Measurements from ENCODE around the gene GABBR2.

GRCh38 chr9:98385751-98386150, 323.0 kb downstream of the GABBR2 start:
- TF ChIP-seq, protein P1, sequence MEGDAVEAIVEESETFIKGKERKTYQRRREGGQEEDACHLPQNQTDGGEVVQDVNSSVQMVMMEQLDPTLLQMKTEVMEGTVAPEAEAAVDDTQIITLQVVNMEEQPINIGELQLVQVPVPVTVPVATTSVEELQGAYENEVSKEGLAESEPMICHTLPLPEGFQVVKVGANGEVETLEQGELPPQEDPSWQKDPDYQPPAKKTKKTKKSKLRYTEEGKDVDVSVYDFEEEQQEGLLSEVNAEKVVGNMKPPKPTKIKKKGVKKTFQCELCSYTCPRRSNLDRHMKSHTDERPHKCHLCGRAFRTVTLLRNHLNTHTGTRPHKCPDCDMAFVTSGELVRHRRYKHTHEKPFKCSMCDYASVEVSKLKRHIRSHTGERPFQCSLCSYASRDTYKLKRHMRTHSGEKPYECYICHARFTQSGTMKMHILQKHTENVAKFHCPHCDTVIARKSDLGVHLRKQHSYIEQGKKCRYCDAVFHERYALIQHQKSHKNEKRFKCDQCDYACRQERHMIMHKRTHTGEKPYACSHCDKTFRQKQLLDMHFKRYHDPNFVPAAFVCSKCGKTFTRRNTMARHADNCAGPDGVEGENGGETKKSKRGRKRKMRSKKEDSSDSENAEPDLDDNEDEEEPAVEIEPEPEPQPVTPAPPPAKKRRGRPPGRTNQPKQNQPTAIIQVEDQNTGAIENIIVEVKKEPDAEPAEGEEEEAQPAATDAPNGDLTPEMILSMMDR (IDR thresholded peaks at IDR 0.05): no peak
- TF ChIP-seq POLR2A (IDR thresholded peaks at IDR 0.05): no peak

All from right lobe of liver (tissue), 4 donors.